ENCODE data around the gene RUNX3.

Gene RUNX3

GRCh38 chr1:24859063-24860010 is 70.7 kb downstream of the RUNX3 start:
- FAIRE-seq (no peak), DNase-seq (ENCODE audit: insufficient read length) (no peak)
- TF ChIP-seq TAF1 (IDR thresholded peaks at IDR 0.05; ENCODE audit: borderline replicate concordance, low read depth, low read length) (no peak), POLR2AphosphoS5 (IDR thresholded peaks at IDR 0.05; ENCODE audit: low read depth, low read length) (no peak), POLR2A (IDR thresholded peaks at IDR 0.05; ENCODE audit: low read depth, low read length) (no peak)

GRCh38 chr1:24858277-24858676 is 71.8 kb downstream of the RUNX3 start:
- TF ChIP-seq POLR2A (IDR thresholded peaks at IDR 0.05; ENCODE audit: low read depth, low read length) (no peak), TAF1 (IDR thresholded peaks at IDR 0.05; ENCODE audit: borderline replicate concordance, low read depth, low read length) (no peak), POLR2AphosphoS5 (IDR thresholded peaks at IDR 0.05; ENCODE audit: low read depth, low read length) (no peak)
- FAIRE-seq (no peak), DNase-seq (ENCODE audit: insufficient read length) (no peak)

- TF ChIP-seq POLR2A (IDR thresholded peaks at IDR 0.05; ENCODE audit: low read depth, low read length) (no peak), POLR2AphosphoS5 (IDR thresholded peaks at IDR 0.05; ENCODE audit: low read depth, low read length) (no peak), TAF1 (IDR thresholded peaks at IDR 0.05; ENCODE audit: borderline replicate concordance, low read depth, low read length) (no peak)
- DNase-seq (ENCODE audit: insufficient read length) (no peak), FAIRE-seq (no peak)
Observed at GRCh38 chr1:24857507-24858133, 72.5 kb downstream of the RUNX3 start.

DNA sequence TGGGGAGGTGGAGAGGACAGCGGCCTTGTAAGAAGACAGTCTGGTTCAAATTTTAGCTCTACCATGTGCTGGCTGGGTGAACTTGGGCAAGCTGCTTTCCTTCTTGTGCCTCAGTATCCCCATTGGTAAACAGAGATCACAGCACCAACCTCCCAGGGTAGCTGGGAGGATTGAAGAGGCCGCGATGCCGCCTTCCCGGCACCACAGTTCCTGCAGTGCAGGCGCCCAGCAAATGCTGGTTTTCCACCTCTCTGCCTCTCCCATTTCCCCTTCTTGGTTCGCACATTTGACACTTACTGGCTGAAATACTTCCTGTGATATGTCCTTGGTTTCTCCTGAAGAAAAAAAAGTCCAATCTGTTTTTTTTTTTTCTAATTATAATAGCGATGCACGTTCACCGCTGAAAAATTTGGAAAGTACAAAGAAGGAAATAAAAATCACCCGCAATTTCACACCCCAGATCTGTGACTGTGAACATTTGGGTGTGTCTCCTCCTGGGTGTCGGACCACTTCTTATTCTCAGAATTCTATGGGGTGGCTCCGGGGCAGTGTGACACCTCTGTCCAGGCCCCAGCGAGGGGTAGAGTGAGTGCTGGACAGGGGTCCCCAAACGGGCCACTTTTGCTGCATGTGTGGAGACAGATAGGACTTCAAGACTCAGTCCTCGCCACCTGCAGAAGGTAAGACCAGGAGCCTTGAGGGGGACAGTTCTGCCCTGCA is 73.1 kb downstream of the RUNX3 start:
- no peak for FAIRE-seq
- no peak for DNase-seq (ENCODE audit: insufficient read length)
- TF ChIP-seq POLR2A (IDR thresholded peaks at IDR 0.05; ENCODE audit: low read depth, low read length): no peak
- no peak for TF ChIP-seq TAF1 (IDR thresholded peaks at IDR 0.05; ENCODE audit: borderline replicate concordance, low read depth, low read length)
- no peak for TF ChIP-seq POLR2AphosphoS5 (IDR thresholded peaks at IDR 0.05; ENCODE audit: low read depth, low read length)

DNA sequence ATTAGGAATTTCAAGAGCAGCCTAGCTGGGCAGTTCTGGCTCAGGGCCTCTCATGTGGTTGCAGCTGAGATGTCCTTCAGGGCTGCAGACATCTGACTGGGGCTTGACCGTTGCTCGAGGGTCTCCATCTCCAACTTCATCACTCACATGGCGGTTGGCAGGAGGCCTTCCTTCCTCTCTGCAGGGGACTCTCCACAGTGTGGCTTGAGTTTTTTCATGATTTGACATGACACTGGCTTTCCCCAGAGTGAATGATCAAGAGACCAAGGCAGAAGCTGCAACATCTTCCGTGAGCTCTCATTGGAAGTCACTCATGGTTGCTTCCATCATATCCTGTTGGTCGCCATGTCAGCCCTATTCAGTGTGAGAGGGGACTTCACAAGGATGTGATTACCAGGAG is 74.6 kb downstream of the RUNX3 start:
- TF ChIP-seq POLR2A (IDR thresholded peaks at IDR 0.05; ENCODE audit: low read depth, low read length) (no peak), POLR2AphosphoS5 (IDR thresholded peaks at IDR 0.05; ENCODE audit: low read depth, low read length) (no peak), TAF1 (IDR thresholded peaks at IDR 0.05; ENCODE audit: borderline replicate concordance, low read depth, low read length) (no peak)
- DNase-seq (ENCODE audit: insufficient read length) (no peak), FAIRE-seq (peak; percentile 58)

GRCh38 chr1:24853649-24854048 is 76.4 kb downstream of the RUNX3 start:
- no peak for TF ChIP-seq TAF1 (IDR thresholded peaks at IDR 0.05; ENCODE audit: borderline replicate concordance, low read depth, low read length)
- TF ChIP-seq POLR2A (IDR thresholded peaks at IDR 0.05; ENCODE audit: low read depth, low read length): no peak
- no peak for TF ChIP-seq POLR2AphosphoS5 (IDR thresholded peaks at IDR 0.05; ENCODE audit: low read depth, low read length)
- FAIRE-seq: no peak

DNA sequence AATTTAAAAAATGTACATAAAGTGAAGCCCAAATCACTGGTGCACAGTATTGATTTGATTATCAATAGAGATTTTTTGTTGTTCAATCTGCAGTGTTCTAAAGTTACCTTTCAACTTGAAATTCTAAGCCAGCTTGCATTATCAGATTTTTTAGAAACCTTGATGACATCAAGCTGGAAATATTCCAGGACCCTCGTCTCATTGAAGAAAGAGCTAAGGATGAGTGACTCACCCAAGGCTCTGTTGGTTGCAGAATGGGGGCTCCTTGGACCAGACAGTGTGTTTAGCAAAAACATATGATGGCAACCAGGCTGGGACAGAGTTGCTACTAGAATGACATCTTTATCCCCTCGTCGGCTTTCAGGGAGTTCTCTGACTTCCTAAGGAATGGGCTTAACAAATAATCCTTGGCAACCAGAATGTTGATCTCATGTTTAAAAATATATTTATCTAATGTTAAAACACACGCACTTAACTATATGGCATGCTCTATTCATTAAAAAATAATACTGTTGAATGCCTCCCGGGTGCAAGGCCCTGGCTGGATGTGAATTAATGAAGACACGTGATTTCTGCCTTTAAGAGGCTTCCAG is 79.7 kb downstream of the RUNX3 start:
- DNase-seq (ENCODE audit: insufficient read length) (no peak), FAIRE-seq (no peak)
- no peak for TF ChIP-seq POLR2A (IDR thresholded peaks at IDR 0.05; ENCODE audit: low read depth, low read length)
- TF ChIP-seq TAF1 (IDR thresholded peaks at IDR 0.05; ENCODE audit: borderline replicate concordance, low read depth, low read length): no peak

More at GRCh38 chr1:24853649-24854048, 76.4 kb downstream of the RUNX3 start:
- DNase-seq (ENCODE audit: insufficient read length): no peak

GRCh38 chr1:24849672-24850295 is 80.3 kb downstream of the RUNX3 start:
- no peak for FAIRE-seq
- TF ChIP-seq POLR2A (IDR thresholded peaks at IDR 0.05; ENCODE audit: low read depth, low read length): no peak
- TF ChIP-seq POLR2AphosphoS5 (IDR thresholded peaks at IDR 0.05; ENCODE audit: low read depth, low read length): no peak
- TF ChIP-seq TAF1 (IDR thresholded peaks at IDR 0.05; ENCODE audit: borderline replicate concordance, low read depth, low read length): no peak
- no peak for DNase-seq (ENCODE audit: insufficient read length)

All from GM12892 (cell line).